Thyroid gland (tissue), 4 donors: ENCODE data around the gene PTPRG. TPM values are rescaled to one million over a fixed set of nuclear protein-coding genes. Genes with fewer than 3 reads are reported as not detected.
A peak's percentile ranks its signal among the peaks of the same experiment; 100 is the strongest.

Experiments used
- DNase-seq, 2 donors: peaks; one replicate each; pipeline ENCODE4 v3.0.0-alpha.2; 2019
- H3K27ac ChIP-seq, 3 donors: fragments of 200-600 bp; sonication (generic); 1 replicate in 2 of 3; 2 replicates in 1 of 3; pipeline ENCODE4 v1.5.1; 2016 to 2019; ENCODE audit warnings: mild to moderate bottlenecking in 1 of 3, moderate library complexity in 1 of 3
- H3K27me3 ChIP-seq: fragments of 200-600 bp; sonication (generic); one replicate; pipeline ENCODE4 v1.5.1; 2019
- H3K36me3 ChIP-seq, 2 donors: fragments of 200-600 bp; sonication (generic); one replicate each; pipeline ENCODE4 v1.5.1; 2016 to 2019
- H3K4me1 ChIP-seq, 2 donors: fragments of 200-600 bp; sonication (generic); one replicate each; pipeline ENCODE4 v1.5.1; 2017 to 2019
- H3K4me3 ChIP-seq, 3 donors: fragments of 200-600 bp; sonication (generic); replicated peaks in 1 of 3; 1 replicate in 2 of 3; 2 replicates in 1 of 3; pipeline ENCODE4 v1.5.1; 2016; ENCODE audit warnings: mild to moderate bottlenecking in 1 of 3
- H3K9me3 ChIP-seq: fragments of 200-600 bp; sonication (generic); one replicate; pipeline ENCODE4 v1.5.1; 2017
- POLR2A ChIP-seq, 2 donors: fragments of 450-650 bp; IDR thresholded peaks; one replicate each; pipeline ENCODE4 v1.6.1; 2017; ENCODE audit warnings: antibody characterized with exemption in 2 of 2, mild to moderate bottlenecking in 2 of 2, moderate library complexity in 1 of 2
- WGBS, 2 donors: methylation state at CpG; one replicate each; pipeline ENCODE4 v1.1.5; 2017; 5-methylcytosine and 5-hydroxymethylcytosine counted together
- intact Hi-C: fragments of 100-400 bp; cut with DNase I; formaldehyde crosslinking; loops from one replicate; pipeline ENCODE4 v1.15.1; 2023
- total RNA-seq, 4 donors: library from RNA; depleted of rRNA; stranded (reverse); fragments of >200 nt; gene quantifications; one replicate each; pipeline ENCODE4 v1.2.3, GENCODE V29; 2016
- TF ChIP-seq, protein P1 (sequence below), 6 experiments: fragments of 200-600 bp in 3 of 6; fragments of 450-650 bp in 3 of 6; sonication (generic) in 3 of 6; IDR thresholded peaks; one replicate each; pipeline ENCODE4 v1.5.1; 2016 to 2019; ENCODE audit warnings: antibody characterized with exemption in 6 of 6, mild to moderate bottlenecking in 2 of 6, inconsistent platforms in 1 of 6, moderate library complexity in 1 of 6

PTPRG gene
- total RNA-seq, 4 donors from 2014 or later = 81.6 to 207 (median 132) TPM

DNA sequence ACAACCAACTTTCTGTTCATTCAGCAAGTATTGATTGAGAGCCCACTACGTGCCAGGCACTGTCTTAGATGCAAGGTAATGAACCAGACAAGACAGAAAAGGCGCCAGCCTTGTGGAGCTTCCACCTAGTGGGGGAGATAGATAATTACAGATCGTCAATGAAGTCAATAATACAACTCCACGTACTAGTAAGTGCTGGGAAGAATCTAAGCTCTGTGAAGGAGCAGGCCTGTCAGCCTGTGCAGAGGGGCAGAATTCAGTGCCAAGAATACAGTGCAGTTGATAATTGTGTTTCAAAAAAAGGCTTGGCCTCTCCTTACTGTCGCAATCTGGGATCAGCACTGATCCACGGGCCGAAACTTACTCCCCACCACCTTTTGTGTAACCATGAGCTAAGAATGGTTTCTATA lies 625.7 kb downstream of the PTPRG start:
- TF ChIP-seq POLR2A (IDR thresholded peaks at IDR 0.05) = no peak
- TF ChIP-seq, protein P1, sequence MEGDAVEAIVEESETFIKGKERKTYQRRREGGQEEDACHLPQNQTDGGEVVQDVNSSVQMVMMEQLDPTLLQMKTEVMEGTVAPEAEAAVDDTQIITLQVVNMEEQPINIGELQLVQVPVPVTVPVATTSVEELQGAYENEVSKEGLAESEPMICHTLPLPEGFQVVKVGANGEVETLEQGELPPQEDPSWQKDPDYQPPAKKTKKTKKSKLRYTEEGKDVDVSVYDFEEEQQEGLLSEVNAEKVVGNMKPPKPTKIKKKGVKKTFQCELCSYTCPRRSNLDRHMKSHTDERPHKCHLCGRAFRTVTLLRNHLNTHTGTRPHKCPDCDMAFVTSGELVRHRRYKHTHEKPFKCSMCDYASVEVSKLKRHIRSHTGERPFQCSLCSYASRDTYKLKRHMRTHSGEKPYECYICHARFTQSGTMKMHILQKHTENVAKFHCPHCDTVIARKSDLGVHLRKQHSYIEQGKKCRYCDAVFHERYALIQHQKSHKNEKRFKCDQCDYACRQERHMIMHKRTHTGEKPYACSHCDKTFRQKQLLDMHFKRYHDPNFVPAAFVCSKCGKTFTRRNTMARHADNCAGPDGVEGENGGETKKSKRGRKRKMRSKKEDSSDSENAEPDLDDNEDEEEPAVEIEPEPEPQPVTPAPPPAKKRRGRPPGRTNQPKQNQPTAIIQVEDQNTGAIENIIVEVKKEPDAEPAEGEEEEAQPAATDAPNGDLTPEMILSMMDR (IDR thresholded peaks at IDR 0.05) = peak in 3 of 6 experiments; percentile 7 to 32 (median 27)
- DNase-seq = no peak
- intact Hi-C loops = loop anchor here (5.0 kb wide), 2 partner anchors 330 to 625 kb away; partner anchors contain the start of gene PTPRG
- WGBS, 2 donors = 81 to 85% methylated on average over 7 of the region's 7 CpGs
- Histone ChIP-seq H3K27ac (no peak overlapping the region), H3K4me1 (peaks cover 0 to 9% of the 10 kb centered on the region in 2 donors), H3K9me3 (no peaks in the 10 kb centered on the region), H3K36me3 (peaks cover 0 to 5% of the 10 kb centered on the region in 2 donors), H3K4me3 (no peak overlapping the region), H3K27me3 (no peaks in the 10 kb centered on the region)

DNA sequence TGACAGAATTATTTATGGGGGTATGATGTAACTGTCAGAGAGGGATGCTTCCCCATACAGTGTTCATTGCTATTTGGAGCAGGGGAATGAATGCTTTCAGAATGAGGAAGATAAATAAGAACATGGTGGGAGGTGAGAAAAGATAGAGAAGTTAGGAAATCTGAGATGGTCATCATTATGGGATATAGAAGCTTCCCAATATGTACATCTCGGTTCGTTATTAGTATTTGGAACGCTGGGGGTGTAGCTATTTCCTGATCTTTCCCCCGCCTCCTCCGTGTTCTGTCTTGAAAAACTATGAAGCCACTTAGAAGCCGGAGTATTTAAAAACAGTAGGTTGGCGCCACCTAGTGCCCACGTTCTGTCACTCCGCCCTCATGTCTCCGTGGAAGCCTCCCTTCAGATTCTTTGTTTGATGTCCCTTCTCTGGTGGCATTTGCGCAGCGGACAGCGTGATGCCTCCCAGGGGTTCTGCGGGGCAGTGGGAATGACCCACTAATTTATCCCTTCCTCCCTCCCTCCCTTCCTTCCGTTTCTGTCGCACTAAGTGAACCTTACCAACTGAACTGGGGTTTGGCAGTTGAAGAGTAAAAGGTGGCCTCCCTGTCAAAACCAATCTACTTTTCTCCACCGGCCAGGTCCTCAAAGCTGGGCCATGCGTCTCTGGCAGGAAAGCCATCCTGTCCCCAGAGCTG lies 627.5 kb downstream of the PTPRG start:
- H3K4me1 ChIP-seq = peaks cover 0 to 9% of the 10 kb centered on the region in 2 donors
- H3K27ac ChIP-seq = no peak overlapping the region
- no peaks in the 10 kb centered on the region for H3K9me3 ChIP-seq
- no peaks in the 10 kb centered on the region for H3K27me3 ChIP-seq
- DNase-seq = peak; percentile 74 to 76
- TF ChIP-seq POLR2A (IDR thresholded peaks at IDR 0.05) = no peak
- TF ChIP-seq, protein P1 (IDR thresholded peaks at IDR 0.05) = peak; percentile 17 to 86 (median 76)
- no peak overlapping the region for H3K4me3 ChIP-seq
- peaks cover 0 to 5% of the 10 kb centered on the region in 2 donors for H3K36me3 ChIP-seq
- intact Hi-C loops = loop anchor here (5.0 kb wide), 2 partner anchors 332 to 627 kb away; partner anchors contain the start of gene PTPRG
- 5% methylated on average over 17 to 18 of the region's 18 CpGs for WGBS, 2 donors

DNA sequence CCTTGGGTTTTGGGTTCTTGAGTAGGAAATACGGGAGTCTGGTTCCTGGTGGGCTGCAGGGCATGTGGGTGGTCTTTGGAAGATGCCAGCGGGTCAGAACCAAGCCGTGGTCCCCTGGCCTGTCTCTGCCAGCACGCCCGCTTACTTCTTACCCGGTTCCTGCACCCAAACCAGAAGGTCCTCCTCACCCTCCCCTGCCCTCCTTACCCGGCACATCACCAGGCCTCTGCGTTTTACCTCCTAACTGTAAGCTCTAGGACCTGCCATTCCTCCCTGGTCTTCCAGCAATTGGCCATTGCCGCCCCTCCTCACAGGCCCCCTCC lies 628.0 kb downstream of the PTPRG start:
- Histone ChIP-seq H3K9me3 (no peaks in the 10 kb centered on the region), H3K36me3 (peaks cover 0 to 5% of the 10 kb centered on the region in 2 donors), H3K27me3 (no peaks in the 10 kb centered on the region), H3K4me1 (peaks cover 0 to 9% of the 10 kb centered on the region in 2 donors), H3K4me3 (no peak overlapping the region), H3K27ac (no peak overlapping the region)
- WGBS, 2 donors = 88% methylated on average over 9 of the region's 9 CpGs
- no peak for DNase-seq
- TF ChIP-seq, protein P1 (IDR thresholded peaks at IDR 0.05) = no peak
- TF ChIP-seq POLR2A (IDR thresholded peaks at IDR 0.05) = no peak
- intact Hi-C loops = loop anchor here (5.0 kb wide), 2 partner anchors 332 to 627 kb away; partner anchors contain the start of gene PTPRG

DNA sequence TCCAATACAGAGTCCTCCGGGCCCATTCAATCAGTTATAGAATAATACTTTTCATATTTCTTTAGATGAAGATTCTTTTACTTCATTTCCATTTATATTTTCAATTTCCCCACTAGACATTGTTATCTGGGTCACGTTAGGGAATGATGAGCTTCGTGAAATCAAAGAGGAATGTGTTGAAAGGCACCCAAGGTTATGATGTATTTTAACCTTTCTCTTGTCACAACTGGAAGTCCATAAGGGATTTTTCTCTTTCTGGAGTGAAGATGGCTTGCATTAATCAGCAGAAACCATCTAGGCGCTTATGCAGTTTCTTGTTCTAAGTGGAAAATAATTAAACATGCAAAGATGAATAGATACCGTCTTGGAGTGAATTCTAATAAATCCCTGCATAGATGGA lies 631.5 kb downstream of the PTPRG start:
- Histone ChIP-seq H3K27me3 (no peaks in the 10 kb centered on the region), H3K4me3 (no peak overlapping the region), H3K9me3 (peaks cover 3% of the 10 kb centered on the region), H3K27ac (no peak overlapping the region), H3K4me1 (peaks cover 0 to 9% of the 10 kb centered on the region in 2 donors), H3K36me3 (peaks cover 3 to 5% of the 10 kb centered on the region in 2 donors)
- WGBS, 2 donors = 92 to 93% methylated on average over 5 of the region's 5 CpGs
- TF ChIP-seq, protein P1 (IDR thresholded peaks at IDR 0.05) = no peak
- TF ChIP-seq POLR2A (IDR thresholded peaks at IDR 0.05) = no peak
- no peak for DNase-seq
- intact Hi-C loops = no loop called here
